Nephron progenitor cell (in vitro differentiated cells): ENCODE data around the gene AMMECR1.

ENCODE experiments used
- DNase-seq: peaks from one replicate; pipeline ENCODE4 v3.0.0; 2021
- H3K27ac Mint-ChIP-seq: 2 replicates; pipeline ENCODE4 v1.8.0; 2021; ENCODE audit warnings: mild to moderate bottlenecking, moderate library complexity, mixed read lengths
- H3K27me3 Mint-ChIP-seq: 2 replicates; pipeline ENCODE4 v1.8.0; 2021; ENCODE audit warnings: mild to moderate bottlenecking, low read depth, mixed read lengths; ENCODE audit not compliant: poor library complexity
- H3K36me3 Mint-ChIP-seq: 2 replicates; pipeline ENCODE4 v1.8.0; 2021; ENCODE audit warnings: low read depth, mixed read lengths
- H3K4me1 Mint-ChIP-seq: 2 replicates; pipeline ENCODE4 v1.8.0; 2021; ENCODE audit warnings: mixed read lengths
- H3K4me3 Mint-ChIP-seq: 2 replicates; pipeline ENCODE4 v1.8.0; 2021; ENCODE audit warnings: mild to moderate bottlenecking, moderate library complexity, mixed read lengths
- H3K9me3 Mint-ChIP-seq: 2 replicates; pipeline ENCODE4 v1.8.0; 2021; ENCODE audit warnings: mild to moderate bottlenecking, moderate library complexity, mixed read lengths
- CTCF ChIP-seq: fragments of 200-600 bp; sonication (generic); IDR thresholded peaks from 2 replicates; pipeline ENCODE4 v1.5.0; 2021; ENCODE audit warnings: antibody characterized with exemption

The AMMECR1 gene

GRCh38 chrX:110216027-110216426, 101.9 kb downstream of the AMMECR1 start:
- DNase-seq: no peak
- peak overlapping the region; percentile 6 for H3K27ac Mint-ChIP-seq
- H3K36me3 Mint-ChIP-seq: peaks cover 5% of the 10 kb centered on the region

DNA sequence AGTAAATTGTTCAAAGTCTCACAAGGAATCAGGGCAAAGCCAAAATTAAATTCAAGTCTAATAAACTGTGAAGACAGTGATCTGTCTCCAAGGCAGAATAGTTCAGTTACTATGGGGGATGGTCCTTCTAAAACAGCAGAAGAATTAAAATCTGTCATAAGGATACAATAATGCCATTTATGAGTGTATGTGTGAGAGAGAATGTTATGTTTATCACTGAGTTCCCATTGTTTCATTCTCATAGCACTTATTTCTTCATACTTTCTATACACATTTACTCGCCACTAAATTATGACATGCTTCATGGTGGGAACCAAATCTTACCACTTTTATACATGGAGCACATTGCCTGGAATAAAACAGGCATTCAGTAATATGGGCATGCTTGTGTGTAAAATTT, 102.5 kb downstream of the AMMECR1 start:
- Mint-ChIP-seq H3K27ac (no peak overlapping the region), H3K9me3 (no peaks in the 10 kb centered on the region), H3K4me1 (no peaks in the 10 kb centered on the region), H3K4me3 (no peak overlapping the region), H3K27me3 (no peaks in the 10 kb centered on the region), H3K36me3 (peaks cover 5% of the 10 kb centered on the region)
- TF ChIP-seq CTCF: no peak
- DNase-seq: no peak

More at GRCh38 chrX:110216027-110216426, 101.9 kb downstream of the AMMECR1 start:
- Mint-ChIP-seq H3K4me1 (no peaks in the 10 kb centered on the region), H3K9me3 (no peaks in the 10 kb centered on the region), H3K4me3 (no peak overlapping the region), H3K27me3 (no peaks in the 10 kb centered on the region)
- TF ChIP-seq CTCF: no peak

DNA sequence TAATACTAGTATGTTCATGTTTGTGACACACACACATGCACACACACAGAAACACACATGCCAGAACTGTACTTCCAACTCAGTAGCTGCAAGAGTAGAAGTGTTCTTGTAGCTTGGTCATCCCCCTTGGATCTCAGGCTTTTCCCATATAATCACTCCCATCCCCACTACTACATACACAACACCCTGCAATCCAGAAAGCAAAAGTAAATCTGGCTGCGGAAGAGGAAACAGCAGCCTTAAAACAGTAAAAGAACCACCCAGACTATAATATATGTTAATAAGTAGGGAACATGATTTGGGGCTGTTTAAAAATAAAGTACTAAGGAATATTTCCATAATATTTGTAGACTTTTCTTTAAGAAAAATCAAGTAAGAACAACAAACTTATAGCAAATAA, 103.2 kb downstream of the AMMECR1 start:
- TF ChIP-seq CTCF: no peak
- no peak overlapping the region for H3K27ac Mint-ChIP-seq
- H3K4me3 Mint-ChIP-seq: no peak overlapping the region
- H3K36me3 Mint-ChIP-seq: peaks cover 5% of the 10 kb centered on the region
- DNase-seq: no peak
- H3K4me1 Mint-ChIP-seq: no peaks in the 10 kb centered on the region
- H3K9me3 Mint-ChIP-seq: no peaks in the 10 kb centered on the region
- no peaks in the 10 kb centered on the region for H3K27me3 Mint-ChIP-seq

GRCh38 chrX:110213183-110213582, 104.7 kb downstream of the AMMECR1 start:
- no peaks in the 10 kb centered on the region for H3K9me3 Mint-ChIP-seq
- DNase-seq: no peak
- H3K27me3 Mint-ChIP-seq: no peaks in the 10 kb centered on the region
- H3K4me3 Mint-ChIP-seq: no peak overlapping the region
- H3K36me3 Mint-ChIP-seq: peaks cover 5% of the 10 kb centered on the region
- TF ChIP-seq CTCF: no peak
- no peak overlapping the region for H3K27ac Mint-ChIP-seq
- H3K4me1 Mint-ChIP-seq: no peaks in the 10 kb centered on the region

- no peak for DNase-seq
- TF ChIP-seq CTCF: peak; percentile 34
- Mint-ChIP-seq H3K4me3 (no peak overlapping the region), H3K9me3 (no peaks in the 10 kb centered on the region), H3K27ac (no peak overlapping the region), H3K4me1 (no peaks in the 10 kb centered on the region), H3K27me3 (no peaks in the 10 kb centered on the region), H3K36me3 (peaks cover 5% of the 10 kb centered on the region)
Measured at GRCh38 chrX:110212299-110212698, 105.6 kb downstream of the AMMECR1 start.

DNA sequence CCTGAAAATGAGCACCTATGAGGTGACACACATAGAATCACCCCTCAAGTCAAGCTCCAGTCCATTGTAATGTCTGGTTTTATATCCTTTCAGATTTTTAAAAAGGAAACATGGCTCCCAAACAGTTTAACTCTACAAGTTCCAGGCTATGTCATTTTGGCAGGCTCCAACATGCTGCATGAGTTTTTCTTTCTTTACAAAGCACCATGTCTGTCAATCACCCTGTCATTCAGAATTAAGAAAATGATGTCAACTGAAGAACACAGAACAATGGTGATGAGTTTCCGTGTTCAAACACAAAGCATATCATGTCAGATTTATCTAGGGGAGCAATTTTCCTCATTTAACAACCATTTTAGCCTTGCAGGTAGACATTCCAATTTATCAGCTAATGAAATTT, 106.5 kb downstream of the AMMECR1 start:
- TF ChIP-seq CTCF: no peak
- Mint-ChIP-seq H3K9me3 (no peaks in the 10 kb centered on the region), H3K27ac (no peak overlapping the region), H3K4me3 (no peak overlapping the region), H3K4me1 (no peaks in the 10 kb centered on the region), H3K36me3 (peaks cover 5% of the 10 kb centered on the region), H3K27me3 (no peaks in the 10 kb centered on the region)
- DNase-seq: no peak
